GM23338 (cell line): Measurements from ENCODE around the gene DNAJC10. TPM values are rescaled to one million over a fixed set of nuclear protein-coding genes. Genes with fewer than 3 reads are reported as not detected.

Experiments
- ATAC-seq: fragments of 200-7000 bp; cut with Tn5 transposase; 3 replicates; pipeline ENCODE4 v1.9.1; 2020
- DNase-seq: peaks from one replicate; pipeline ENCODE4 v3.0.0-alpha.2; 2015; ENCODE audit warnings: low spot score
- H2AFZ ChIP-seq: fragments of 200-600 bp; sonication (generic); 2 replicates; pipeline ENCODE4 v1.8.0; 2016; ENCODE audit warnings: antibody characterized with exemption, mild to moderate bottlenecking, moderate library complexity
- H3F3A ChIP-seq: fragments of 200-600 bp; sonication (generic); replicated peaks from 2 replicates; pipeline ENCODE4 v1.8.0; 2017; ENCODE audit warnings: antibody characterized with exemption, mixed run types, low read depth
- H3K27ac ChIP-seq: fragments of 200-600 bp; sonication (generic); 2 replicates; pipeline ENCODE4 v1.6.1; 2016; ENCODE audit warnings: low read depth
- H3K27me3 ChIP-seq: fragments of 200-600 bp; sonication (generic); 2 replicates; pipeline ENCODE4 v1.8.0; 2016; ENCODE audit warnings: mild to moderate bottlenecking, mixed run types, moderate library complexity; ENCODE audit not compliant: insufficient read depth
- H3K36me3 ChIP-seq: fragments of 200-600 bp; sonication (generic); 2 replicates; pipeline ENCODE4 v1.8.0; 2016; ENCODE audit warnings: mild to moderate bottlenecking; ENCODE audit not compliant: insufficient read depth
- H3K4me1 ChIP-seq: fragments of 200-600 bp; sonication (generic); 2 replicates; pipeline ENCODE4 v1.8.0; 2016; ENCODE audit warnings: mild to moderate bottlenecking, moderate library complexity; ENCODE audit not compliant: insufficient read depth
- H3K4me2 ChIP-seq: fragments of 200-600 bp; sonication (generic); 2 replicates; pipeline ENCODE4 v1.7.1; 2017; ENCODE audit warnings: mixed run types
- H3K4me3 ChIP-seq: fragments of 200-600 bp; sonication (generic); 2 replicates; pipeline ENCODE4 v1.6.1; 2016; ENCODE audit warnings: mixed run types
- H3K79me2 ChIP-seq: fragments of 200-600 bp; sonication (generic); replicated peaks from 2 replicates; pipeline ENCODE4 v1.8.0; 2017; ENCODE audit warnings: mild to moderate bottlenecking; ENCODE audit not compliant: insufficient read depth
- H3K9me2 ChIP-seq: fragments of 200-600 bp; sonication (generic); 2 replicates; pipeline ENCODE4 v1.8.0; 2017; ENCODE audit not compliant: insufficient read depth
- H4K20me1 ChIP-seq: fragments of 200-600 bp; sonication (generic); replicated peaks from 2 replicates; pipeline ENCODE4 v1.8.0; 2017; ENCODE audit warnings: mild to moderate bottlenecking; ENCODE audit not compliant: insufficient read depth
- H3K27ac Mint-ChIP-seq: 2 replicates; pipeline ENCODE4 v1.8.0; 2020; ENCODE audit warnings: inconsistent platforms, mild to moderate bottlenecking, moderate library complexity, mixed read lengths
- H3K27me3 Mint-ChIP-seq: 3 replicates; pipeline ENCODE4 v1.8.0; 2022; ENCODE audit warnings: low read depth, mild to moderate bottlenecking, moderate library complexity, mixed read lengths, inconsistent platforms; ENCODE audit not compliant: insufficient read depth, poor library complexity
- H3K36me3 Mint-ChIP-seq: 3 replicates; pipeline ENCODE4 v1.8.0; 2021; ENCODE audit warnings: low read depth, mild to moderate bottlenecking, inconsistent platforms, moderate library complexity, mixed read lengths
- H3K4me1 Mint-ChIP-seq: 3 replicates; pipeline ENCODE4 v1.8.0; 2020; ENCODE audit warnings: mild to moderate bottlenecking, inconsistent platforms, mixed read lengths
- H3K4me3 Mint-ChIP-seq: 3 replicates; pipeline ENCODE4 v1.8.0; 2021; ENCODE audit warnings: moderate library complexity, mild to moderate bottlenecking, inconsistent platforms, mixed read lengths
- H3K9me3 Mint-ChIP-seq: 3 replicates; pipeline ENCODE4 v1.8.0; 2020; ENCODE audit warnings: moderate library complexity, mild to moderate bottlenecking, inconsistent platforms, mixed read lengths
- CREB1 ChIP-seq: fragments of 250-450 bp; sonication (Bioruptor Pico); IDR thresholded peaks from 2 replicates; pipeline ENCODE4 v1.5.0; 2020; ENCODE audit warnings: low read depth, mild to moderate bottlenecking, moderate library complexity
- EZH2 ChIP-seq: fragments of 200-600 bp; sonication (generic); IDR thresholded peaks from one replicate; pipeline ENCODE4 v1.8.0; 2017; ENCODE audit warnings: antibody characterized with exemption, mild to moderate bottlenecking, low read depth; ENCODE audit not compliant: unreplicated experiment
- EZH2phosphoT487 ChIP-seq: fragments of 200-600 bp; sonication (generic); IDR thresholded peaks from one replicate; pipeline ENCODE4 v1.8.1; 2018; ENCODE audit warnings: antibody characterized with exemption; ENCODE audit not compliant: unreplicated experiment
- JUNB ChIP-seq: IDR thresholded peaks from one replicate; pipeline ENCODE4 v1.6.1; 2016; ENCODE audit warnings: antibody characterized with exemption; ENCODE audit not compliant: unreplicated experiment
- NANOG ChIP-seq: IDR thresholded peaks from 2 replicates; pipeline ENCODE4 v1.6.1; 2016; ENCODE audit warnings: antibody characterized with exemption, borderline replicate concordance
- POLR2AphosphoS5 ChIP-seq: IDR thresholded peaks from 2 replicates; pipeline ENCODE4 v1.6.1; 2016; ENCODE audit warnings: antibody characterized with exemption, low read depth
- STAT1 ChIP-seq: IDR thresholded peaks from one replicate; pipeline ENCODE4 v1.6.1; 2016; ENCODE audit warnings: antibody characterized with exemption; ENCODE audit not compliant: unreplicated experiment
- ZNF114 ChIP-seq: fragments of 250-450 bp; sonication (Bioruptor Pico); IDR thresholded peaks from 2 replicates; pipeline ENCODE4 v1.5.0; 2020; ENCODE audit warnings: mild to moderate bottlenecking, moderate library complexity
- ZNF331 ChIP-seq: fragments of 250-450 bp; sonication (Bioruptor Pico); IDR thresholded peaks from 2 replicates; pipeline ENCODE4 v1.5.0; 2020; ENCODE audit warnings: low read depth, mild to moderate bottlenecking, moderate library complexity
- polyA plus RNA-seq: library from polyadenylated mRNA; unstranded; fragments of >200 nt; fragmentation: Nextera tagmentation; extraction: Ambion mirVana; gene quantifications from 2 replicates; pipeline ENCODE4 v1.2.1, GENCODE V29; 2016
- total RNA-seq: library from RNA; depleted of rRNA; stranded (reverse); fragments of >200 nt; shearing (Covaris generic); gene quantifications from 2 replicates; pipeline ENCODE4 v1.2.3, GENCODE V29; 2014
- TF ChIP-seq, protein P1 (sequence below): IDR thresholded peaks from one replicate; pipeline ENCODE4 v1.6.1; 2018; ENCODE audit warnings: antibody characterized with exemption; ENCODE audit not compliant: unreplicated experiment
- TF ChIP-seq, protein P2 (sequence below): fragments of 250-450 bp; sonication (Bioruptor Pico); IDR thresholded peaks from 2 replicates; pipeline ENCODE4 v1.5.0; 2020; ENCODE audit warnings: mild to moderate bottlenecking, moderate library complexity
- TF ChIP-seq, protein P3 (sequence below): IDR thresholded peaks from 2 replicates; pipeline ENCODE4 v1.6.1; 2016; ENCODE audit warnings: antibody characterized with exemption

The DNAJC10 gene
- total and polyA plus RNA-seq, 2 experiments from 2014 or later: 41.9 to 83.1 TPM

DNA sequence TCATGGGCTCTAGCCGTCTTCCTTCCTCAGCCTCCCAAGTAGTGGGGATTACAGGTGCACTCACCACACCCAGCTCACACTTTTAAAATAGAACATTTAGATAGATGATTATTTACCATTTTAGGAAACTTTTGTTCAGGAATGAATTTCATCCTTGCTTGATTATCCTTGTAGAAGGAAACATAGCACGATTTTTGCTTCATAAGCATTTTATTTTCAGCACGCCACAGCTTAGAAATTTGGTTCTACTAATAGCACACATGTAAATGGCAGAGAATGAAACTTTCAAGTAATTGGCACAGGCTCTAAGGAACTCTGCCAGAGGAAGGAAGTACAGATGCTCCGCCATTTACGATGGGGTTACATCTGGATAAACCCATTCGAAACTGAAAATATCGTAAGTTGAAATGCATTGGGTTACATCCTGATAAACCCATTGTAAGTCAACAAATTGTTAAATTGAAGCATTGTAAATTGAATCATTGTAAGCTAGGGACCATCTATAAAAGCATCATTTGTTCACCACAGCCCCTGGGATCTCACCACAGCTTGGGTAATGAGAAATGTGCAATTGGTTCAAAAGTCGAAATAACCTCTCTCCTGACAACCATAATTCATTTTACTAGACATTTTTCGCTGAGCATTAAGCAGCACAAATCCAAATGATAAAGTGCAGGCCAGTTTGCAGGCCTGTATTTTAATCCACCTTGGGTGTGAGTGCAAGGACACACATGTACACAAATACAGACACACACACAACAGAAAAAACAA lies 117.2 kb downstream of the DNAJC10 start:
- Histone ChIP-seq H2AFZ (no peak overlapping the region; the same call in 1 of the 2 replicates), H3K4me2 (no peak overlapping the region), H3K79me2 (no peaks in the 10 kb centered on the region), H3F3A (no peaks in the 10 kb centered on the region), H3K36me3 (no peaks in the 10 kb centered on the region), H4K20me1 (no peaks in the 10 kb centered on the region), H3K27me3 (no peaks in the 10 kb centered on the region), H3K4me1 (no peaks in the 10 kb centered on the region), H3K9me2 (peaks cover 4% of the 10 kb centered on the region; the same call in 1 of the 2 replicates), H3K4me3 (no peak overlapping the region), H3K27ac (no peak overlapping the region)
- TF ChIP-seq CREB1 (CRISPR knock-in tag) (no peak), ZNF114 (CRISPR knock-in tag) (no peak), NANOG (no peak), POLR2AphosphoS5 (no peak), EZH2 (no peak), JUNB (no peak), STAT1 (no peak), ZNF331 (CRISPR knock-in tag) (no peak), EZH2phosphoT487 (no peak)
- TF ChIP-seq, protein P1, sequence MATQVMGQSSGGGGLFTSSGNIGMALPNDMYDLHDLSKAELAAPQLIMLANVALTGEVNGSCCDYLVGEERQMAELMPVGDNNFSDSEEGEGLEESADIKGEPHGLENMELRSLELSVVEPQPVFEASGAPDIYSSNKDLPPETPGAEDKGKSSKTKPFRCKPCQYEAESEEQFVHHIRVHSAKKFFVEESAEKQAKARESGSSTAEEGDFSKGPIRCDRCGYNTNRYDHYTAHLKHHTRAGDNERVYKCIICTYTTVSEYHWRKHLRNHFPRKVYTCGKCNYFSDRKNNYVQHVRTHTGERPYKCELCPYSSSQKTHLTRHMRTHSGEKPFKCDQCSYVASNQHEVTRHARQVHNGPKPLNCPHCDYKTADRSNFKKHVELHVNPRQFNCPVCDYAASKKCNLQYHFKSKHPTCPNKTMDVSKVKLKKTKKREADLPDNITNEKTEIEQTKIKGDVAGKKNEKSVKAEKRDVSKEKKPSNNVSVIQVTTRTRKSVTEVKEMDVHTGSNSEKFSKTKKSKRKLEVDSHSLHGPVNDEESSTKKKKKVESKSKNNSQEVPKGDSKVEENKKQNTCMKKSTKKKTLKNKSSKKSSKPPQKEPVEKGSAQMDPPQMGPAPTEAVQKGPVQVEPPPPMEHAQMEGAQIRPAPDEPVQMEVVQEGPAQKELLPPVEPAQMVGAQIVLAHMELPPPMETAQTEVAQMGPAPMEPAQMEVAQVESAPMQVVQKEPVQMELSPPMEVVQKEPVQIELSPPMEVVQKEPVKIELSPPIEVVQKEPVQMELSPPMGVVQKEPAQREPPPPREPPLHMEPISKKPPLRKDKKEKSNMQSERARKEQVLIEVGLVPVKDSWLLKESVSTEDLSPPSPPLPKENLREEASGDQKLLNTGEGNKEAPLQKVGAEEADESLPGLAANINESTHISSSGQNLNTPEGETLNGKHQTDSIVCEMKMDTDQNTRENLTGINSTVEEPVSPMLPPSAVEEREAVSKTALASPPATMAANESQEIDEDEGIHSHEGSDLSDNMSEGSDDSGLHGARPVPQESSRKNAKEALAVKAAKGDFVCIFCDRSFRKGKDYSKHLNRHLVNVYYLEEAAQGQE: no peak
- TF ChIP-seq, protein P2, sequence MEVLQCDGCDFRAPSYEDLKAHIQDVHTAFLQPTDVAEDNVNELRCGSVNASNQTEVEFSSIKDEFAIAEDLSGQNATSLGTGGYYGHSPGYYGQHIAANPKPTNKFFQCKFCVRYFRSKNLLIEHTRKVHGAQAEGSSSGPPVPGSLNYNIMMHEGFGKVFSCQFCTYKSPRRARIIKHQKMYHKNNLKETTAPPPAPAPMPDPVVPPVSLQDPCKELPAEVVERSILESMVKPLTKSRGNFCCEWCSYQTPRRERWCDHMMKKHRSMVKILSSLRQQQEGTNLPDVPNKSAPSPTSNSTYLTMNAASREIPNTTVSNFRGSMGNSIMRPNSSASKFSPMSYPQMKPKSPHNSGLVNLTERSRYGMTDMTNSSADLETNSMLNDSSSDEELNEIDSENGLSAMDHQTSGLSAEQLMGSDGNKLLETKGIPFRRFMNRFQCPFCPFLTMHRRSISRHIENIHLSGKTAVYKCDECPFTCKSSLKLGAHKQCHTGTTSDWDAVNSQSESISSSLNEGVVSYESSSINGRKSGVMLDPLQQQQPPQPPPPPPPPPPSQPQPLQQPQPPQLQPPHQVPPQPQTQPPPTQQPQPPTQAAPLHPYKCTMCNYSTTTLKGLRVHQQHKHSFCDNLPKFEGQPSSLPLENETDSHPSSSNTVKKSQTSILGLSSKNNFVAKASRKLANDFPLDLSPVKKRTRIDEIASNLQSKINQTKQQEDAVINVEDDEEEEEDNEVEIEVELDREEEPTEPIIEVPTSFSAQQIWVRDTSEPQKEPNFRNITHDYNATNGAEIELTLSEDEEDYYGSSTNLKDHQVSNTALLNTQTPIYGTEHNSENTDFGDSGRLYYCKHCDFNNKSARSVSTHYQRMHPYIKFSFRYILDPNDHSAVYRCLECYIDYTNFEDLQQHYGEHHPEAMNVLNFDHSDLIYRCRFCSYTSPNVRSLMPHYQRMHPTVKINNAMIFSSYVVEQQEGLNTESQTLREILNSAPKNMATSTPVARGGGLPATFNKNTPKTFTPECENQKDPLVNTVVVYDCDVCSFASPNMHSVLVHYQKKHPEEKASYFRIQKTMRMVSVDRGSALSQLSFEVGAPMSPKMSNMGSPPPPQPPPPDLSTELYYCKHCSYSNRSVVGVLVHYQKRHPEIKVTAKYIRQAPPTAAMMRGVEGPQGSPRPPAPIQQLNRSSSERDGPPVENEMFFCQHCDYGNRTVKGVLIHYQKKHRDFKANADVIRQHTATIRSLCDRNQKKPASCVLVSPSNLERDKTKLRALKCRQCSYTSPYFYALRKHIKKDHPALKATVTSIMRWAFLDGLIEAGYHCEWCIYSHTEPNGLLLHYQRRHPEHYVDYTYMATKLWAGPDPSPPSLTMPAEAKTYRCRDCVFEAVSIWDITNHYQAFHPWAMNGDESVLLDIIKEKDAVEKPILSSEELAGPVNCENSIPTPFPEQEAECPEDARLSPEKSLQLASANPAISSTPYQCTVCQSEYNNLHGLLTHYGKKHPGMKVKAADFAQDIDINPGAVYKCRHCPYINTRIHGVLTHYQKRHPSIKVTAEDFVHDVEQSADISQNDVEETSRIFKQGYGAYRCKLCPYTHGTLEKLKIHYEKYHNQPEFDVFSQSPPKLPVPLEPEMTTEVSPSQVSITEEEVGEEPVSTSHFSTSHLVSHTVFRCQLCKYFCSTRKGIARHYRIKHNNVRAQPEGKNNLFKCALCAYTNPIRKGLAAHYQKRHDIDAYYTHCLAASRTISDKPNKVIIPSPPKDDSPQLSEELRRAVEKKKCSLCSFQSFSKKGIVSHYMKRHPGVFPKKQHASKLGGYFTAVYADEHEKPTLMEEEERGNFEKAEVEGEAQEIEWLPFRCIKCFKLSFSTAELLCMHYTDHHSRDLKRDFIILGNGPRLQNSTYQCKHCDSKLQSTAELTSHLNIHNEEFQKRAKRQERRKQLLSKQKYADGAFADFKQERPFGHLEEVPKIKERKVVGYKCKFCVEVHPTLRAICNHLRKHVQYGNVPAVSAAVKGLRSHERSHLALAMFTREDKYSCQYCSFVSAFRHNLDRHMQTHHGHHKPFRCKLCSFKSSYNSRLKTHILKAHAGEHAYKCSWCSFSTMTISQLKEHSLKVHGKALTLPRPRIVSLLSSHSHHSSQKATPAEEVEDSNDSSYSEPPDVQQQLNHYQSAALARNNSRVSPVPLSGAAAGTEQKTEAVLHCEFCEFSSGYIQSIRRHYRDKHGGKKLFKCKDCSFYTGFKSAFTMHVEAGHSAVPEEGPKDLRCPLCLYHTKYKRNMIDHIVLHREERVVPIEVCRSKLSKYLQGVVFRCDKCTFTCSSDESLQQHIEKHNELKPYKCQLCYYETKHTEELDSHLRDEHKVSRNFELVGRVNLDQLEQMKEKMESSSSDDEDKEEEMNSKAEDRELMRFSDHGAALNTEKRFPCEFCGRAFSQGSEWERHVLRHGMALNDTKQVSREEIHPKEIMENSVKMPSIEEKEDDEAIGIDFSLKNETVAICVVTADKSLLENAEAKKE: no peak
- TF ChIP-seq, protein P3, sequence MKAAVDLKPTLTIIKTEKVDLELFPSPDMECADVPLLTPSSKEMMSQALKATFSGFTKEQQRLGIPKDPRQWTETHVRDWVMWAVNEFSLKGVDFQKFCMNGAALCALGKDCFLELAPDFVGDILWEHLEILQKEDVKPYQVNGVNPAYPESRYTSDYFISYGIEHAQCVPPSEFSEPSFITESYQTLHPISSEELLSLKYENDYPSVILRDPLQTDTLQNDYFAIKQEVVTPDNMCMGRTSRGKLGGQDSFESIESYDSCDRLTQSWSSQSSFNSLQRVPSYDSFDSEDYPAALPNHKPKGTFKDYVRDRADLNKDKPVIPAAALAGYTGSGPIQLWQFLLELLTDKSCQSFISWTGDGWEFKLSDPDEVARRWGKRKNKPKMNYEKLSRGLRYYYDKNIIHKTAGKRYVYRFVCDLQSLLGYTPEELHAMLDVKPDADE: no peak
- ATAC-seq (no peak), DNase-seq (no peak)
- Mint-ChIP-seq H3K27ac (no peak overlapping the region), H3K27me3 (peaks cover 1% of the 10 kb centered on the region), H3K36me3 (no peaks in the 10 kb centered on the region), H3K4me1 (peaks cover 4% of the 10 kb centered on the region; the same call in 2 of the 3 replicates), H3K9me3 (no peaks in the 10 kb centered on the region), H3K4me3 (no peak overlapping the region)
